K562 (cell line): ENCODE data around the gene ATRX. TPM values are rescaled to one million over a fixed set of nuclear protein-coding genes. Genes with fewer than 3 reads are reported as not detected.

Source experiments
- ATAC-seq: fragments of 200-7000 bp; cut with Tn5 transposase; 3 replicates; pipeline ENCODE4 v1.9.1; 2020; ENCODE audit warnings: moderate library complexity
- BruUV-seq: library from RNA; stranded (reverse); fragments of 400-500 nt; replicated peaks from 2 replicates; lab custom pipeline; 2021; lab: Mats Ljungman, UMichigan
- CTCF ChIA-PET: fragments of 300-600 bp; formaldehyde crosslinking; extraction: SDS; loops from one replicate; lab custom pipeline; 2021; ENCODE audit warnings: low intra/inter-chr PET ratio; lab: Yijun Ruan, JAX
- POLR2A ChIA-PET: fragments of 300-600, 350-650 bp; sonication (Branson Sonifier 250); formaldehyde crosslinking; extraction: SDS; loops from one replicate; lab custom pipeline; 2021; ENCODE audit warnings: antibody characterized with exemption, inconsistent platforms; lab: Yijun Ruan, JAX
- DNase-seq, 4 experiments: peaks; one replicate each; pipeline versions ENCODE4 v3.0.0 to v3.0.0-alpha.2; 2011 to 2018; ENCODE audit warnings: low spot score in 3 of 4, mixed read lengths in 3 of 4; ENCODE audit errors: extremely low read depth in 1 of 4
- FAIRE-seq: peaks from 2 replicates; lab custom pipeline; 2011; peaks lifted over from hg19 to GRCh38; lab: Jason Lieb, UNC
- H2AFZ ChIP-seq: 2 replicates; pipeline ENCODE4 v1.6.0; 2011; ENCODE audit warnings: low read depth, low read length, control low read depth, inconsistent platforms
- H3K27ac ChIP-seq: fragments of 200-600 bp; 3 replicates; pipeline ENCODE4 v1.8.0; 2011; ENCODE audit warnings: low read depth, mild to moderate bottlenecking, control low read depth, inconsistent platforms, low read length, moderate library complexity, mixed read lengths; ENCODE audit errors: extremely low read depth
- H3K27me3 ChIP-seq, 2 experiments: fragments of 300-600 bp in 1 of 2; 2 replicates in 1 of 2; 3 replicates in 1 of 2; pipeline versions ENCODE4 v1.6.0 to v1.8.0; 2011; ENCODE audit warnings: inconsistent platforms in 2 of 2, low read length in 2 of 2, mild to moderate bottlenecking in 1 of 2, mixed read lengths in 1 of 2, moderate library complexity in 1 of 2; ENCODE audit not compliant: control insufficient read depth in 2 of 2, insufficient read depth in 2 of 2
- H3K36me3 ChIP-seq: fragments of 300-600 bp; 3 replicates; pipeline ENCODE4 v1.8.0; 2011; ENCODE audit warnings: mild to moderate bottlenecking, low read length, inconsistent platforms; ENCODE audit not compliant: control insufficient read depth, insufficient read depth
- H3K4me1 ChIP-seq, 2 experiments: fragments of 200-600 bp in 1 of 2; replicated peaks in 1 of 2; 2 replicates in 1 of 2; 3 replicates in 1 of 2; pipeline versions ENCODE4 v1.5.1 to v1.8.0; 2011; ENCODE audit warnings: inconsistent platforms in 2 of 2, low read length in 2 of 2, mild to moderate bottlenecking in 1 of 2, mixed read lengths in 1 of 2, moderate library complexity in 1 of 2; ENCODE audit not compliant: control insufficient read depth in 2 of 2, insufficient read depth in 2 of 2
- H3K4me2 ChIP-seq: 2 replicates; pipeline ENCODE4 v1.6.1; 2011; ENCODE audit warnings: low read length, control low read depth, inconsistent platforms, mixed read lengths; ENCODE audit not compliant: insufficient read depth
- H3K4me3 ChIP-seq: fragments of 200-600 bp; sonication (generic), shearing (Covaris generic); 2 replicates; pipeline ENCODE4 v1.5.1; 2016; ENCODE audit warnings: control low read depth, inconsistent platforms
- H3K79me2 ChIP-seq: fragments of 200-600 bp; 3 replicates; pipeline ENCODE4 v1.8.0; 2011; ENCODE audit warnings: low read length, inconsistent platforms; ENCODE audit not compliant: control insufficient read depth, insufficient read depth
- H3K9ac ChIP-seq, 2 experiments: 2 replicates each; pipeline versions ENCODE4 v1.6.0 to v1.6.1; 2011; ENCODE audit warnings: low read depth in 2 of 2, low read length in 2 of 2, control low read depth in 1 of 2, inconsistent platforms in 1 of 2, mild to moderate bottlenecking in 1 of 2, mixed read lengths in 1 of 2; ENCODE audit not compliant: insufficient read depth in 1 of 2
- H3K9me1 ChIP-seq: one replicate; pipeline ENCODE4 v1.6.0; 2011; ENCODE audit warnings: inconsistent platforms, mild to moderate bottlenecking, low read length, moderate library complexity; ENCODE audit not compliant: control insufficient read depth, insufficient read depth
- H3K9me3 ChIP-seq: replicated peaks from 2 replicates; pipeline ENCODE4 v1.5.1; 2011; ENCODE audit warnings: low read depth, low read length, inconsistent platforms; ENCODE audit not compliant: control insufficient read depth, insufficient read depth
- H4K20me1 ChIP-seq: replicated peaks from 2 replicates; pipeline ENCODE4 v1.6.1; 2011; ENCODE audit warnings: low read length, inconsistent platforms, mixed read lengths; ENCODE audit not compliant: control insufficient read depth, insufficient read depth
- CCNT2 ChIP-seq: IDR thresholded peaks from 2 replicates; pipeline ENCODE4 v1.6.1; 2011; ENCODE audit warnings: borderline replicate concordance, low read depth, mild to moderate bottlenecking, moderate library complexity, mixed read lengths, low read length; ENCODE audit not compliant: insufficient read length; ENCODE audit errors: extremely low read depth
- NBN ChIP-seq: fragments of 450-650 bp; IDR thresholded peaks from 2 replicates; pipeline ENCODE4 v1.6.1; 2016; ENCODE audit warnings: low read depth, mild to moderate bottlenecking
- NFYB ChIP-seq: IDR thresholded peaks from 2 replicates; pipeline ENCODE4 v1.6.1; 2011; ENCODE audit warnings: mild to moderate bottlenecking, moderate library complexity; ENCODE audit not compliant: insufficient read length; ENCODE audit errors: extremely low read depth
- POLR2H ChIP-seq: IDR thresholded peaks from 2 replicates; pipeline ENCODE4 v1.6.1; 2016; ENCODE audit warnings: missing genetic modification characterization, low read depth, mild to moderate bottlenecking, control low read depth, missing compliant biosample characterization, moderate library complexity
- RAD51 ChIP-seq: fragments of 450-650 bp; IDR thresholded peaks from 2 replicates; pipeline ENCODE4 v1.7.1; 2016; ENCODE audit warnings: low read depth, mild to moderate bottlenecking, borderline replicate concordance
- RBM22 ChIP-seq: fragments of 200-400 bp; formaldehyde crosslinking; IDR thresholded peaks from 2 replicates; pipeline ENCODE4 v1.6.1; 2018; ENCODE audit warnings: low read length, low read depth; ENCODE audit not compliant: poor library complexity, severe bottlenecking
- RFX5 ChIP-seq: IDR thresholded peaks from 2 replicates; pipeline ENCODE4 v1.6.1; 2011; ENCODE audit warnings: low read depth, mild to moderate bottlenecking, improper control_type of control experiment, low read length
- SMARCB1 ChIP-seq: IDR thresholded peaks from 2 replicates; pipeline ENCODE4 v1.6.1; 2011; ENCODE audit warnings: improper control_type of control experiment, low read depth; ENCODE audit not compliant: insufficient read length
- SRSF1 ChIP-seq: fragments of 200-400 bp; formaldehyde crosslinking; IDR thresholded peaks from 2 replicates; pipeline ENCODE4 v1.6.1; 2017; ENCODE audit warnings: mild to moderate bottlenecking, low read depth, low read length, moderate library complexity
- ZNF133 ChIP-seq: fragments of 250-450 bp; sonication (Bioruptor Pico); IDR thresholded peaks from 2 replicates; pipeline ENCODE4 v1.4.0; 2020; ENCODE audit warnings: mild to moderate bottlenecking
- ZNF354B ChIP-seq: fragments of 250-450 bp; sonication (Bioruptor Pico); IDR thresholded peaks from 2 replicates; pipeline ENCODE4 v1.4.0; 2020
- in situ Hi-C: fragments of 300-500 bp; cut with MboI; formaldehyde crosslinking; loops from 4 replicates; pipeline ENCODE4 v1.15.0; 2018; ENCODE audit warnings: inconsistent platforms, mixed read lengths
- intact Hi-C: fragments of 100-400 bp; cut with micrococcal nuclease; formaldehyde crosslinking; loops from 2 replicates; pipeline ENCODE4 v1.14.2; 2022
- polyA plus RNA-seq, 8 experiments: library from polyadenylated mRNA; depleted of rRNA in 4 of 8; stranded (reverse) in 5 of 8; unstranded in 3 of 8; fragments of >200 nt; fragmentation: Nextera tagmentation in 2 of 8; fragmentation: Illumina TruSeq in 1 of 8; extraction: Ambion mirVana in 2 of 8; extraction: Trizol in 1 of 8; gene quantifications; 2 replicates each; pipeline versions ENCODE4 v1.2.1 to v1.2.3, GENCODE V29; 2011 to 2014; ENCODE audit warnings: inconsistent platforms in 1 of 8, missing spikeins in 1 of 8
- total RNA-seq, 7 experiments: library from RNA; depleted of rRNA in 6 of 7; stranded (reverse); fragments of >200 nt in 6 of 7; fragmentation: Illumina TruSeq in 2 of 7; extraction: Trizol in 2 of 7; gene quantifications; 2 replicates each; pipeline versions ENCODE4 v1.2.1 to v1.2.3, GENCODE V29; 2011 to 2021; ENCODE audit warnings: low replicate concordance in 1 of 7
- TF ChIP-seq, protein P1 (sequence below), 2 experiments: IDR thresholded peaks; 2 replicates each; pipeline ENCODE4 v1.6.1; 2011; ENCODE audit warnings: borderline replicate concordance in 1 of 2, control low read depth in 1 of 2, low read depth in 1 of 2, low read length in 1 of 2, mild to moderate bottlenecking in 1 of 2, mixed read lengths in 1 of 2, moderate library complexity in 1 of 2; ENCODE audit not compliant: insufficient read depth in 1 of 2, insufficient read length in 1 of 2, poor library complexity in 1 of 2, severe bottlenecking in 1 of 2; ENCODE audit errors: extremely low read depth in 1 of 2
- TF ChIP-seq, protein P2 (sequence below): sonication (generic); formaldehyde crosslinking; IDR thresholded peaks from 2 replicates; pipeline ENCODE4 v1.4.0; 2020; ENCODE audit warnings: mild to moderate bottlenecking, missing genetic modification reagents
- TF ChIP-seq, protein P3 (sequence below): fragments of 250-450 bp; sonication (Bioruptor Pico); IDR thresholded peaks from 2 replicates; pipeline ENCODE4 v1.4.0; 2020; ENCODE audit warnings: borderline replicate concordance
- TF ChIP-seq, protein P4 (sequence below): fragments of 450-650 bp; IDR thresholded peaks from one replicate; pipeline ENCODE4 v1.6.1; 2018; ENCODE audit warnings: mild to moderate bottlenecking, moderate library complexity; ENCODE audit not compliant: partially characterized antibody

Gene ATRX
- total and polyA plus RNA-seq, 9 of the 15 experiments (the other 6 are each of a cell fraction or from before 2014, with no cell fraction given) = 7.7 to 23.1 (median 20.2) TPM

DNA sequence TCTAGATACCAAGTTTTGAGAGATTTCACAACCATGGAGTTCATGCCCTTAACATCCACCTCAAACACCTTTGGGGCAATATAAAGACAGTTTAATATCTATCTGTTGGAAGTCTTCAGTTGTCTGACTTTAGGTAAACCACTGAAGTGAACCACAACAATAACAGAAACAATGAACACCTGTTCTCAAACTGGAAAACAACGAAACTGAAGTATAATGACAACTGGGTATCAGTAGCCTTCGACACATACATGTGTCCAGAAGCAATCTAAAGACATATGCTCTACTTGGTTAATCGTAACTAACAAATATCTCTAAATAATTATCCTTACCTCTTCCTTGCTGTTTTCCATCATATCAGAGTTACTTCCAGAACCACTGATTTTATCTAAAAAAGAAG is 87.8 kb downstream of the ATRX start (continued):
- TF ChIP-seq RFX5 = no peak

DNA sequence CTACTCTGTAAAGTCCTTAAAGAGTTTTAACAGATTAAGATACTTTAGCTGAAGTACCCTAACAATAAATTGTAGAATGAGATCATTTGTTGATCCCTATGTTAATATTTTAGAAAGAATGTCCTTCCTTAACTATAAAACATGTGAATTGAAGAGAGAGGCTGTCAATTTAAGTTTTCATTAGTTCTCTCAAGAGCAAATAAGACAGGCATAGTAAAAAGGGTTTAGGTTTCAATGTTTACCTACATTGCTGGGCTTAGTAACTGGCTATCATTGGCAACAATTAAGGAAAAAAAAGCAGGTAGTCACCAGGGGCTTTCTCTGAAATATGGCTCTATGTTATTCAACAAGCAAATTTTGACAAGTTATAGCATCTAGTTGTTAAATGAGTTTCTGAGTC is 91.5 kb downstream of the ATRX start:
- Histone ChIP-seq H4K20me1 (no peaks in the 10 kb centered on the region), H3K9me1 (no peaks in the 10 kb centered on the region), H3K4me2 (no peak overlapping the region), H3K36me3 (peaks cover 11% of the 10 kb centered on the region; the same call in 2 of the 3 replicates), H3K4me1 (no peaks in the 10 kb centered on the region), H3K27ac (no peak overlapping the region), H2AFZ (no peak overlapping the region), H3K4me3 (no peak overlapping the region), H3K79me2 (no peaks in the 10 kb centered on the region), H3K9ac (no peak overlapping the region), H3K27me3 (no peaks in the 10 kb centered on the region), H3K9me3 (no peaks in the 10 kb centered on the region)
- POLR2A ChIA-PET = no interaction called here
- no TSS peak for BruUV-seq
- DNase-seq (no peak), ATAC-seq (no peak), FAIRE-seq (no peak)
- in situ Hi-C loops (no loop called here), intact Hi-C loops (no loop called here)
- CTCF ChIA-PET = no interaction called here
- TF ChIP-seq SRSF1 (no peak), RBM22 (no peak), RAD51 (no peak), CCNT2 (no peak), POLR2H (tag) (no peak), SMARCB1 (no peak), NFYB (no peak), ZNF133 (CRISPR knock-in tag) (no peak), NBN (no peak), ZNF354B (CRISPR knock-in tag) (no peak)
- TF ChIP-seq, protein P1, sequence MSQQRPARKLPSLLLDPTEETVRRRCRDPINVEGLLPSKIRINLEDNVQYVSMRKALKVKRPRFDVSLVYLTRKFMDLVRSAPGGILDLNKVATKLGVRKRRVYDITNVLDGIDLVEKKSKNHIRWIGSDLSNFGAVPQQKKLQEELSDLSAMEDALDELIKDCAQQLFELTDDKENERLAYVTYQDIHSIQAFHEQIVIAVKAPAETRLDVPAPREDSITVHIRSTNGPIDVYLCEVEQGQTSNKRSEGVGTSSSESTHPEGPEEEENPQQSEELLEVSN (IDR thresholded peaks at IDR 0.05; ENCODE audit: borderline replicate concordance in 1 of 2, extremely low read depth in 1 of 2, insufficient read depth in 1 of 2, insufficient read length in 1 of 2, low read depth in 1 of 2, low read length in 1 of 2, poor library complexity in 1 of 2, severe bottlenecking in 1 of 2) = no peak
- TF ChIP-seq, protein P2, sequence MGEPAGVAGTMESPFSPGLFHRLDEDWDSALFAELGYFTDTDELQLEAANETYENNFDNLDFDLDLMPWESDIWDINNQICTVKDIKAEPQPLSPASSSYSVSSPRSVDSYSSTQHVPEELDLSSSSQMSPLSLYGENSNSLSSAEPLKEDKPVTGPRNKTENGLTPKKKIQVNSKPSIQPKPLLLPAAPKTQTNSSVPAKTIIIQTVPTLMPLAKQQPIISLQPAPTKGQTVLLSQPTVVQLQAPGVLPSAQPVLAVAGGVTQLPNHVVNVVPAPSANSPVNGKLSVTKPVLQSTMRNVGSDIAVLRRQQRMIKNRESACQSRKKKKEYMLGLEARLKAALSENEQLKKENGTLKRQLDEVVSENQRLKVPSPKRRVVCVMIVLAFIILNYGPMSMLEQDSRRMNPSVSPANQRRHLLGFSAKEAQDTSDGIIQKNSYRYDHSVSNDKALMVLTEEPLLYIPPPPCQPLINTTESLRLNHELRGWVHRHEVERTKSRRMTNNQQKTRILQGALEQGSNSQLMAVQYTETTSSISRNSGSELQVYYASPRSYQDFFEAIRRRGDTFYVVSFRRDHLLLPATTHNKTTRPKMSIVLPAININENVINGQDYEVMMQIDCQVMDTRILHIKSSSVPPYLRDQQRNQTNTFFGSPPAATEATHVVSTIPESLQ (CRISPR knock-in tag) = no peak
- TF ChIP-seq, protein P3, sequence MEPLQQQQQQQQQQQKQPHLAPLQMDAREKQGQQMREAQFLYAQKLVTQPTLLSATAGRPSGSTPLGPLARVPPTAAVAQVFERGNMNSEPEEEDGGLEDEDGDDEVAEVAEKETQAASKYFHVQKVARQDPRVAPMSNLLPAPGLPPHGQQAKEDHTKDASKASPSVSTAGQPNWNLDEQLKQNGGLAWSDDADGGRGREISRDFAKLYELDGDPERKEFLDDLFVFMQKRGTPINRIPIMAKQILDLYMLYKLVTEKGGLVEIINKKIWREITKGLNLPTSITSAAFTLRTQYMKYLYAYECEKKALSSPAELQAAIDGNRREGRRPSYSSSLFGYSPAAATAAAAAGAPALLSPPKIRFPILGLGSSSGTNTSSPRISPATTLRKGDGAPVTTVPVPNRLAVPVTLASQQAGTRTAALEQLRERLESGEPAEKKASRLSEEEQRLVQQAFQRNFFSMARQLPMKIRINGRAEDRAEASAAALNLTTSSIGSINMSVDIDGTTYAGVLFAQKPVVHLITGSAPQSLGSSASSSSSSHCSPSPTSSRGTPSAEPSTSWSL (CRISPR knock-in tag) = no peak
- TF ChIP-seq, protein P4, sequence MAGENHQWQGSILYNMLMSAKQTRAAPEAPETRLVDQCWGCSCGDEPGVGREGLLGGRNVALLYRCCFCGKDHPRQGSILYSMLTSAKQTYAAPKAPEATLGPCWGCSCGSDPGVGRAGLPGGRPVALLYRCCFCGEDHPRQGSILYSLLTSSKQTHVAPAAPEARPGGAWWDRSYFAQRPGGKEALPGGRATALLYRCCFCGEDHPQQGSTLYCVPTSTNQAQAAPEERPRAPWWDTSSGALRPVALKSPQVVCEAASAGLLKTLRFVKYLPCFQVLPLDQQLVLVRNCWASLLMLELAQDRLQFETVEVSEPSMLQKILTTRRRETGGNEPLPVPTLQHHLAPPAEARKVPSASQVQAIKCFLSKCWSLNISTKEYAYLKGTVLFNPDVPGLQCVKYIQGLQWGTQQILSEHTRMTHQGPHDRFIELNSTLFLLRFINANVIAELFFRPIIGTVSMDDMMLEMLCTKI = no peak
